PC-3 (cell line): ENCODE results near the gene SLC48A1. TPM values are rescaled to one million over a fixed set of nuclear protein-coding genes. Genes with fewer than 3 reads are reported as not detected.

Experiments
- ATAC-seq: fragments of 200-7000 bp; cut with Tn5 transposase; 2 replicates; pipeline ENCODE4 v1.9.1; 2020; ENCODE audit warnings: mild to moderate bottlenecking, moderate library complexity
- BruUV-seq: library from RNA; stranded (reverse); fragments of 400-500 nt; replicated peaks from 2 replicates; lab custom pipeline; 2021; lab: Mats Ljungman, UMichigan
- CTCF ChIA-PET: fragments of 300-600 bp; sonication (Branson Sonifier 250); formaldehyde crosslinking; loops from one replicate; lab custom pipeline; 2022; ENCODE audit warnings: antibody characterized with exemption; lab: Charles Lee
- POLR2A ChIA-PET: fragments of 300-600 bp; sonication (Branson Sonifier 250); formaldehyde crosslinking; loops from one replicate; lab custom pipeline; 2022; ENCODE audit warnings: antibody characterized with exemption; ENCODE audit not compliant: unreplicated experiment; lab: Charles Lee
- DNase-seq: peaks from one replicate; pipeline ENCODE4 v3.0.0-alpha.2; 2015
- H2AFZ ChIP-seq: fragments of 300-600 bp; sonication (generic); 2 replicates; pipeline ENCODE4 v1.6.0; 2016; ENCODE audit warnings: antibody characterized with exemption, low read length
- H3F3A ChIP-seq: fragments of 300-600 bp; sonication (generic); one replicate; pipeline ENCODE4 v1.6.0; 2017; ENCODE audit warnings: antibody characterized with exemption, low read length, control low read depth, mild to moderate bottlenecking; ENCODE audit not compliant: unreplicated experiment
- H3K27ac ChIP-seq: fragments of 300-600 bp; sonication (generic); 2 replicates; pipeline ENCODE4 v1.5.1; 2016; ENCODE audit warnings: mild to moderate bottlenecking, low read length
- H3K27me3 ChIP-seq: fragments of 300-600 bp; sonication (generic); 2 replicates; pipeline ENCODE4 v1.6.1; 2016; ENCODE audit warnings: low read length, mixed read lengths
- H3K36me3 ChIP-seq: fragments of 300-600 bp; sonication (generic); 2 replicates; pipeline ENCODE4 v1.6.1; 2016; ENCODE audit warnings: low read depth, mixed run types, low read length, mixed read lengths
- H3K4me1 ChIP-seq: fragments of 300-600 bp; sonication (generic); 2 replicates; pipeline ENCODE4 v1.5.1; 2016; ENCODE audit warnings: low read length; ENCODE audit not compliant: insufficient read depth
- H3K4me2 ChIP-seq: fragments of 300-600 bp; sonication (generic); 2 replicates; pipeline ENCODE4 v1.6.0; 2016; ENCODE audit warnings: low read length
- H3K4me3 ChIP-seq: fragments of 300-600 bp; sonication (generic); 2 replicates; pipeline ENCODE4 v1.5.1; 2016; ENCODE audit warnings: mild to moderate bottlenecking, low read length, mixed read lengths
- H3K79me2 ChIP-seq: fragments of 300-600 bp; sonication (generic); 2 replicates; pipeline ENCODE4 v1.6.1; 2017; ENCODE audit warnings: low read length, mixed read lengths
- H3K9ac ChIP-seq: fragments of 300-600 bp; sonication (generic); 2 replicates; pipeline ENCODE4 v1.6.0; 2016; ENCODE audit warnings: mild to moderate bottlenecking, low read length
- H3K9me2 ChIP-seq: fragments of 300-600 bp; sonication (generic); replicated peaks from 2 replicates; pipeline ENCODE4 v1.6.1; 2016; ENCODE audit warnings: mixed run types, low read length, mixed read lengths
- H3K9me3 ChIP-seq: fragments of 300-600 bp; sonication (generic); 2 replicates; pipeline ENCODE4 v1.6.1; 2016; ENCODE audit warnings: low read length, mixed read lengths
- H4K20me1 ChIP-seq: fragments of 300-600 bp; sonication (generic); 2 replicates; pipeline ENCODE4 v1.6.1; 2016; ENCODE audit warnings: low read length, mixed read lengths
- CTCF ChIP-seq: fragments of 300-600 bp; sonication (generic); conservative IDR thresholded peaks from 2 replicates; pipeline ENCODE4 v1.5.1; 2017; ENCODE audit warnings: antibody characterized with exemption, low read depth, mild to moderate bottlenecking, low read length
- EZH2 ChIP-seq: fragments of 300-600 bp; sonication (generic); IDR thresholded peaks from one replicate; pipeline ENCODE4 v1.6.1; 2017; ENCODE audit warnings: antibody characterized with exemption, mild to moderate bottlenecking, low read length; ENCODE audit not compliant: unreplicated experiment
- EZH2phosphoT487 ChIP-seq: fragments of 300-600 bp; sonication (generic); IDR thresholded peaks from 2 replicates; pipeline ENCODE4 v1.6.1; 2018; ENCODE audit warnings: mild to moderate bottlenecking, antibody characterized with exemption, low read length, borderline replicate concordance
- intact Hi-C: fragments of 100-400 bp; cut with micrococcal nuclease; formaldehyde crosslinking; loops from 2 replicates; pipeline ENCODE4 v1.9.0; 2023
- total RNA-seq: library from RNA; depleted of rRNA; stranded (reverse); fragments of >200 nt; gene quantifications from 2 replicates; pipeline ENCODE4 v1.2.3, GENCODE V29; 2014

Gene SLC48A1
- total RNA-seq, 1 experiment from 2014 or later: 21.4 TPM

- intact Hi-C loops: no loop called here
- H3K27me3 ChIP-seq: no peaks in the 10 kb centered on the region
- BruUV-seq: no TSS peak
- no peak for TF ChIP-seq EZH2
- no peak for TF ChIP-seq EZH2phosphoT487
- TF ChIP-seq CTCF: no peak
- H4K20me1 ChIP-seq: peaks cover 4% of the 10 kb centered on the region; the same call in 1 of the 2 replicates
- H3K9me2 ChIP-seq: no peaks in the 10 kb centered on the region
- DNase-seq: no peak
- H3K79me2 ChIP-seq: peaks cover 14% of the 10 kb centered on the region
- H2AFZ ChIP-seq: no peak overlapping the region
- H3F3A ChIP-seq: no peaks in the 10 kb centered on the region
- H3K27ac ChIP-seq: no peak overlapping the region
- no peaks in the 10 kb centered on the region for H3K4me1 ChIP-seq
- H3K9me3 ChIP-seq: no peaks in the 10 kb centered on the region
- ChIA-PET CTCF (no interaction called here), POLR2A (no interaction called here)
- no peak overlapping the region for H3K4me3 ChIP-seq
- ATAC-seq: no peak
- H3K36me3 ChIP-seq: peaks cover 22% of the 10 kb centered on the region; the same call in 1 of the 2 replicates
- H3K9ac ChIP-seq: no peak overlapping the region
- no peak overlapping the region for H3K4me2 ChIP-seq
Measured at GRCh38 chr12:47795814-47796411, 22.9 kb downstream of the SLC48A1 start.

- Histone ChIP-seq H3K9me3 (no peaks in the 10 kb centered on the region), H3K27me3 (no peaks in the 10 kb centered on the region), H2AFZ (no peak overlapping the region), H4K20me1 (peaks cover 7% of the 10 kb centered on the region; the same call in 1 of the 2 replicates), H3F3A (no peaks in the 10 kb centered on the region), H3K36me3 (peaks cover 15% of the 10 kb centered on the region; the same call in 1 of the 2 replicates), H3K4me3 (no peak overlapping the region), H3K79me2 (peaks cover 28% of the 10 kb centered on the region), H3K4me1 (no peaks in the 10 kb centered on the region), H3K9ac (no peak overlapping the region), H3K4me2 (no peak overlapping the region), H3K27ac (no peak overlapping the region), H3K9me2 (no peaks in the 10 kb centered on the region)
- no peak for TF ChIP-seq EZH2
- TF ChIP-seq CTCF: peak; percentile 56
- ChIA-PET CTCF (interaction anchor here (1.4 kb wide), 1 partner anchor 41 kb away, joined by 15 read pairs; no protein-coding TSS in a partner anchor), POLR2A (no interaction called here)
- intact Hi-C loops: loop anchor here (1.0 kb wide), 1 partner anchor 40 kb away; no protein-coding TSS in a partner anchor
- peak; percentile 65 for ATAC-seq
- peak; percentile 20 for DNase-seq
- BruUV-seq: no TSS peak
Measured at GRCh38 chr12:47797441-47797840, 24.4 kb downstream of the SLC48A1 start.

- Histone ChIP-seq H3K27ac (no peak overlapping the region), H3K36me3 (peaks cover 11% of the 10 kb centered on the region; the same call in 1 of the 2 replicates), H4K20me1 (peaks cover 7% of the 10 kb centered on the region; the same call in 1 of the 2 replicates), H3K27me3 (no peaks in the 10 kb centered on the region), H3F3A (no peaks in the 10 kb centered on the region), H3K9me3 (no peaks in the 10 kb centered on the region), H3K4me1 (no peaks in the 10 kb centered on the region), H3K79me2 (peaks cover 38% of the 10 kb centered on the region), H3K4me2 (no peak overlapping the region), H3K9me2 (no peaks in the 10 kb centered on the region), H3K9ac (no peak overlapping the region), H2AFZ (no peak overlapping the region), H3K4me3 (no peak overlapping the region)
- no TSS peak for BruUV-seq
- DNase-seq: no peak
- POLR2A ChIA-PET: no interaction called here
- TF ChIP-seq EZH2 (no peak), CTCF (no peak), EZH2phosphoT487 (no peak)
- no peak for ATAC-seq
- CTCF ChIA-PET: interaction anchor here (1.4 kb wide), 1 partner anchor 40 kb away, joined by 15 read pairs; no protein-coding TSS in a partner anchor
- intact Hi-C loops: no loop called here
Measured at GRCh38 chr12:47798382-47798948, 25.4 kb downstream of the SLC48A1 start.
